Measurements from ENCODE around the gene NFIA.

NFIA gene

GRCh38 chr1:61282387-61282786 lies 200.0 kb downstream of the NFIA start:
- DNase-seq, result no peak

GRCh38 chr1:61284248-61284854 lies 202.0 kb downstream of the NFIA start:
- no peak for DNase-seq

GRCh38 chr1:61284936-61285335 lies 202.6 kb downstream of the NFIA start:
- DNase-seq, result peak; percentile 6

GRCh38 chr1:61285371-61285885 lies 203.1 kb downstream of the NFIA start:
- DNase-seq, result no peak

GRCh38 chr1:61287014-61287413 lies 204.7 kb downstream of the NFIA start:
- no peak for DNase-seq

GRCh38 chr1:61287734-61288133 lies 205.4 kb downstream of the NFIA start:
- DNase-seq, result no peak

- no peak for DNase-seq
These were observed 207.1 kb downstream of the NFIA start for GRCh38 chr1:61289232-61290098.

- DNase-seq, result no peak
These were observed 208.2 kb downstream of the NFIA start for GRCh38 chr1:61290525-61290924.

GRCh38 chr1:61293197-61293596 lies 210.8 kb downstream of the NFIA start:
- DNase-seq, result no peak

GRCh38 chr1:61293986-61294504 lies 211.7 kb downstream of the NFIA start:
- DNase-seq, result no peak

GRCh38 chr1:61294930-61295329 lies 212.6 kb downstream of the NFIA start:
- no peak for DNase-seq

GRCh38 chr1:61295818-61296537 lies 213.6 kb downstream of the NFIA start:
- no peak for DNase-seq

- DNase-seq, result no peak
These were observed 215.5 kb downstream of the NFIA start for GRCh38 chr1:61297887-61298286.

- no peak for DNase-seq
These were observed 217.1 kb downstream of the NFIA start for GRCh38 chr1:61299463-61299862.

- no peak for DNase-seq
These were observed 218.5 kb downstream of the NFIA start for GRCh38 chr1:61300899-61301298.

GRCh38 chr1:61301824-61302657 lies 219.7 kb downstream of the NFIA start:
- no peak for DNase-seq

GRCh38 chr1:61307422-61308142 lies 225.2 kb downstream of the NFIA start:
- no peak for DNase-seq

GRCh38 chr1:61310057-61310456 lies 227.7 kb downstream of the NFIA start:
- no peak for DNase-seq

- no peak for DNase-seq
These were observed 228.2 kb downstream of the NFIA start for GRCh38 chr1:61310538-61310937.

- no peak for DNase-seq
These were observed 231.6 kb downstream of the NFIA start for GRCh38 chr1:61313906-61314422.

- DNase-seq, result no peak
These were observed 232.7 kb downstream of the NFIA start for GRCh38 chr1:61315011-61315410.
